HepG2 (cell line): ENCODE results near the gene CCNYL1. TPM values are rescaled to one million over a fixed set of nuclear protein-coding genes. Genes with fewer than 3 reads are reported as not detected.
A peak's percentile ranks its signal among the peaks of the same experiment; 100 is the strongest.

ENCODE experiments used
- ERF ChIP-seq: IDR thresholded peaks from 2 replicates; pipeline ENCODE4 v1.6.1; 2018; ENCODE audit warnings: missing biosample characterization, missing genetic modification reagents
- FIP1L1 ChIP-seq: fragments of 200-400 bp; formaldehyde crosslinking; IDR thresholded peaks from 2 replicates; pipeline ENCODE4 v1.6.1; 2018; ENCODE audit warnings: low read depth, mild to moderate bottlenecking, low read length, moderate library complexity, borderline replicate concordance; ENCODE audit not compliant: insufficient read depth
- FOXA3 ChIP-seq: IDR thresholded peaks from 2 replicates; pipeline ENCODE4 v1.6.1; 2016; ENCODE audit warnings: missing genetic modification reagents, missing compliant biosample characterization
- FOXM1 ChIP-seq: sonication (generic); formaldehyde crosslinking; IDR thresholded peaks from 2 replicates; pipeline ENCODE4 v1.5.0; 2020; ENCODE audit warnings: missing genetic modification reagents
- GATA4 ChIP-seq: sonication (generic); IDR thresholded peaks from 2 replicates; pipeline ENCODE4 v1.6.1; 2016; ENCODE audit warnings: antibody characterized with exemption, low read depth, borderline replicate concordance
- MXD3 ChIP-seq: IDR thresholded peaks from 2 replicates; pipeline ENCODE4 v1.6.1; 2016; ENCODE audit warnings: mild to moderate bottlenecking, missing biosample characterization, missing genetic modification reagents
- NCOA1 ChIP-seq: sonication (generic); formaldehyde crosslinking; IDR thresholded peaks from 2 replicates; pipeline ENCODE4 v1.9.0; 2021; ENCODE audit warnings: missing genetic modification reagents
- NCOA2 ChIP-seq: sonication (generic); formaldehyde crosslinking; IDR thresholded peaks from 2 replicates; pipeline ENCODE4 v1.8.0; 2022; ENCODE audit warnings: inconsistent platforms
- PHF20 ChIP-seq: sonication (generic); formaldehyde crosslinking; IDR thresholded peaks from 2 replicates; pipeline ENCODE4 v1.5.0; 2020; ENCODE audit warnings: mild to moderate bottlenecking, missing genetic modification reagents
- PHF5A ChIP-seq: IDR thresholded peaks from one replicate; pipeline ENCODE4 v1.6.1; 2018; ENCODE audit warnings: low read depth, missing genetic modification reagents; ENCODE audit not compliant: unreplicated experiment
- RAD21 ChIP-seq: fragments of 450-650 bp; formaldehyde crosslinking; IDR thresholded peaks from 2 replicates; pipeline ENCODE4 v1.5.0; 2020; ENCODE audit warnings: mild to moderate bottlenecking
- RAD51 ChIP-seq: fragments of 450-650 bp; IDR thresholded peaks from 2 replicates; pipeline ENCODE4 v1.6.1; 2016; ENCODE audit warnings: borderline replicate concordance
- RARG ChIP-seq: sonication (generic); formaldehyde crosslinking; IDR thresholded peaks from 2 replicates; pipeline ENCODE4 v1.4.0; 2020; ENCODE audit warnings: low read depth, mild to moderate bottlenecking, missing genetic modification reagents
- RFX3 ChIP-seq: IDR thresholded peaks from 2 replicates; pipeline ENCODE4 v1.6.1; 2016; ENCODE audit warnings: missing biosample characterization, missing genetic modification reagents
- SMC3 ChIP-seq: IDR thresholded peaks from 2 replicates; pipeline ENCODE4 v1.6.1; 2011; ENCODE audit warnings: low read length, improper control_type of control experiment
- SNAI1 ChIP-seq: sonication (generic); formaldehyde crosslinking; IDR thresholded peaks from 2 replicates; pipeline ENCODE4 v1.5.0; 2020; ENCODE audit warnings: mild to moderate bottlenecking, missing genetic modification reagents, borderline replicate concordance
- SPEN ChIP-seq: sonication (generic); formaldehyde crosslinking; IDR thresholded peaks from 2 replicates; pipeline ENCODE4 v1.5.1; 2020; ENCODE audit warnings: low read depth, mild to moderate bottlenecking, missing genetic modification reagents
- STAG1 ChIP-seq: sonication (generic); formaldehyde crosslinking; IDR thresholded peaks from 2 replicates; pipeline ENCODE4 v1.4.0; 2020; ENCODE audit warnings: missing genetic modification reagents
- ZEB1 ChIP-seq: IDR thresholded peaks from 2 replicates; pipeline ENCODE4 v1.6.1; 2012; ENCODE audit warnings: mild to moderate bottlenecking, low read depth, inconsistent platforms; ENCODE audit not compliant: insufficient replicate concordance
- ZFP1 ChIP-seq: IDR thresholded peaks from 2 replicates; pipeline ENCODE4 v1.6.1; 2016
- ZFP41 ChIP-seq: sonication (generic); formaldehyde crosslinking; IDR thresholded peaks from 2 replicates; pipeline ENCODE4 v1.4.0; 2020; ENCODE audit warnings: mild to moderate bottlenecking, missing genetic modification reagents, borderline replicate concordance
- ZNF12 ChIP-seq: sonication (generic); formaldehyde crosslinking; IDR thresholded peaks from 2 replicates; pipeline ENCODE4 v1.5.0; 2020; ENCODE audit warnings: missing genetic modification reagents
- ZNF180 ChIP-seq: sonication (generic); formaldehyde crosslinking; IDR thresholded peaks from 2 replicates; pipeline ENCODE4 v1.4.0; 2020; ENCODE audit warnings: low read depth, missing genetic modification reagents, borderline replicate concordance
- ZNF232 ChIP-seq: sonication (generic); formaldehyde crosslinking; IDR thresholded peaks from 2 replicates; pipeline ENCODE4 v1.4.0; 2020; ENCODE audit warnings: missing genetic modification reagents, borderline replicate concordance
- ZNF543 ChIP-seq: sonication (generic); formaldehyde crosslinking; IDR thresholded peaks from 2 replicates; pipeline ENCODE4 v1.4.0; 2020; ENCODE audit warnings: mild to moderate bottlenecking, missing genetic modification reagents
- polyA plus RNA-seq, 8 experiments: library from polyadenylated mRNA; depleted of rRNA in 3 of 8; stranded (reverse) in 7 of 8; unstranded in 1 of 8; fragments of >200 nt; fragmentation: Illumina TruSeq in 4 of 8; extraction: Trizol in 4 of 8; gene quantifications; 2 replicates each; pipeline versions ENCODE4 v1.2.1 to v1.2.3, GENCODE V29; 2011 to 2016; ENCODE audit warnings: low read depth in 4 of 8, missing spikeins in 1 of 8, mixed read lengths in 1 of 8; ENCODE audit not compliant: insufficient read depth in 1 of 8
- total RNA-seq, 5 experiments: library from RNA; depleted of rRNA; stranded (reverse); fragments of >200 nt; fragmentation: Illumina TruSeq; extraction: Trizol; gene quantifications; 2 replicates each; pipeline ENCODE4 v1.2.3, GENCODE V29; 2016; ENCODE audit warnings: low read depth in 1 of 5
- TF ChIP-seq, protein P1 (sequence below): IDR thresholded peaks from 2 replicates; pipeline ENCODE4 v1.6.1; 2012; ENCODE audit warnings: inconsistent platforms

CCNYL1 gene
- total and polyA plus RNA-seq, 2 of the 13 experiments (the other 11 are each of a cell fraction or from before 2014, with no cell fraction given): 12.5 to 16.2 TPM

- TF ChIP-seq MXD3 (CRISPR knock-in tag): no peak
- TF ChIP-seq RFX3 (CRISPR knock-in tag): no peak
- no peak for TF ChIP-seq SNAI1 (CRISPR knock-in tag)
- TF ChIP-seq STAG1 (CRISPR knock-in tag): peak; percentile 81
- TF ChIP-seq ZNF232 (CRISPR knock-in tag): no peak
- TF ChIP-seq NCOA1 (CRISPR knock-in tag): no peak
- peak; percentile 28; the same call in 1 of the 2 replicates for TF ChIP-seq FOXA3 (CRISPR knock-in tag)
- TF ChIP-seq PHF5A (CRISPR knock-in tag): peak; percentile 14
- peak; percentile 92; the same call in 1 of the 2 replicates for TF ChIP-seq SMC3
- TF ChIP-seq FOXM1: no peak
- TF ChIP-seq RARG (CRISPR knock-in tag): no peak
- no peak for TF ChIP-seq SPEN (CRISPR knock-in tag)
- peak; percentile 17 for TF ChIP-seq ZFP1 (CRISPR knock-in tag)
- TF ChIP-seq FIP1L1: no peak
- no peak for TF ChIP-seq ZEB1
- TF ChIP-seq RAD21 (CRISPR knock-in tag): peak; percentile 89
- TF ChIP-seq PHF20 (CRISPR knock-in tag): no peak
- TF ChIP-seq ZNF543 (CRISPR knock-in tag): no peak
- no peak for TF ChIP-seq ZNF12 (CRISPR knock-in tag)
- TF ChIP-seq NCOA2 (CRISPR knock-in tag): no peak
- no peak for TF ChIP-seq ZNF180
- TF ChIP-seq, protein P1, sequence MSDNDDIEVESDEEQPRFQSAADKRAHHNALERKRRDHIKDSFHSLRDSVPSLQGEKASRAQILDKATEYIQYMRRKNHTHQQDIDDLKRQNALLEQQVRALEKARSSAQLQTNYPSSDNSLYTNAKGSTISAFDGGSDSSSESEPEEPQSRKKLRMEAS: 0 out of 2 replicates have a peak, but pooled peaks have one; percentile 26
- TF ChIP-seq ERF: 0 out of 2 replicates have a peak, but pooled peaks have one; percentile 45
- TF ChIP-seq GATA4: no peak
- no peak for TF ChIP-seq ZFP41
- no peak for TF ChIP-seq RAD51
These were observed 22.8 kb downstream of the CCNYL1 start (continued) for GRCh38 chr2:207734264-207734635.
